ENCODE measurements around the gene CAPN8.
A peak's percentile ranks its signal among the peaks of the same experiment; 100 is the strongest.

CAPN8 gene

DNA sequence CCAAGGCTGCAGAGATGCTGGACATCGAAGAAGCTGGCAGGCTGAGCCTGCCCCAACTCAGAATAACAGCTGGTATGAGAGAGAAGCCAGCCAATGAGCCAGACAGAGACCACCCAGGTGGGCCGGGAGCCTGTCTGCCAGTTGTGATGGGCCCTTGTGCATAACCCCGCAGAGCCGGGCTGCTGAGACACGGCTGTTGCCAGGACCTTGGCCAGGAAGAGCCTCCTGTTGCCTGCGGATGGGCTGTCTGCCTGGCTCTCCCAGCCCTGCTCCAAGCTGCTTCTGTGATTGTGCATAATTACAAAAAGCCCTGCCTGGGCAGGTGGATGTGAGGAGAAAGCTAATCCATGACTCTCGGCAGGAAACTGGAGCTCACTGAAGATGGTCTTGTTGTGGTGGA, 126.5 kb downstream of the CAPN8 start:
- TF ChIP-seq, protein P1, sequence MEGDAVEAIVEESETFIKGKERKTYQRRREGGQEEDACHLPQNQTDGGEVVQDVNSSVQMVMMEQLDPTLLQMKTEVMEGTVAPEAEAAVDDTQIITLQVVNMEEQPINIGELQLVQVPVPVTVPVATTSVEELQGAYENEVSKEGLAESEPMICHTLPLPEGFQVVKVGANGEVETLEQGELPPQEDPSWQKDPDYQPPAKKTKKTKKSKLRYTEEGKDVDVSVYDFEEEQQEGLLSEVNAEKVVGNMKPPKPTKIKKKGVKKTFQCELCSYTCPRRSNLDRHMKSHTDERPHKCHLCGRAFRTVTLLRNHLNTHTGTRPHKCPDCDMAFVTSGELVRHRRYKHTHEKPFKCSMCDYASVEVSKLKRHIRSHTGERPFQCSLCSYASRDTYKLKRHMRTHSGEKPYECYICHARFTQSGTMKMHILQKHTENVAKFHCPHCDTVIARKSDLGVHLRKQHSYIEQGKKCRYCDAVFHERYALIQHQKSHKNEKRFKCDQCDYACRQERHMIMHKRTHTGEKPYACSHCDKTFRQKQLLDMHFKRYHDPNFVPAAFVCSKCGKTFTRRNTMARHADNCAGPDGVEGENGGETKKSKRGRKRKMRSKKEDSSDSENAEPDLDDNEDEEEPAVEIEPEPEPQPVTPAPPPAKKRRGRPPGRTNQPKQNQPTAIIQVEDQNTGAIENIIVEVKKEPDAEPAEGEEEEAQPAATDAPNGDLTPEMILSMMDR (IDR thresholded peaks at IDR 0.05; ENCODE audit: low read length, missing control alignments), result no peak
- no peak for DNase-seq (ENCODE audit: low read depth)
- H3K4me3 ChIP-seq (replicated peaks; ENCODE audit: low read depth, low read length), result no peak overlapping the region

DNA sequence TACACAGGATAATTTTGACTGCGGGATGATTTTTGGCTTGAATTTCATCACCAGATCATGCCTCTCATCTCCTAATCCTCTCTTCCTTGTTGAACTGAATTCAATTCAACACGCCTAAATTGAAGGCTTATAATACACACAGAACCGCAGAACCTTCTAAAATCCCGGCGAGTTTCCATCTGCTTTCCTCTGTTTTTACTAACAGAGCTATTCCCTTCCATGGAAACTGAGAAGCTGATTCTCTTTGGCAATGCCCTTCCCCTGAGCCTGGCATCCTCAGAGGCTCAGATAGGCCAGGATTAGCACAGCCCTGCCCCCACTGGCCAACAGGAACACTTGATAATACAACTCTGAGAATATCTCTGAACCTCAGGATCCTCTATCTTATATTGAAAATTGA, 130.2 kb downstream of the CAPN8 start:
- no peak for DNase-seq (ENCODE audit: low read depth)
- H3K4me3 ChIP-seq (replicated peaks; ENCODE audit: low read depth, low read length), result no peak overlapping the region
- TF ChIP-seq, protein P1 (IDR thresholded peaks at IDR 0.05; ENCODE audit: low read length, missing control alignments), result no peak

DNA sequence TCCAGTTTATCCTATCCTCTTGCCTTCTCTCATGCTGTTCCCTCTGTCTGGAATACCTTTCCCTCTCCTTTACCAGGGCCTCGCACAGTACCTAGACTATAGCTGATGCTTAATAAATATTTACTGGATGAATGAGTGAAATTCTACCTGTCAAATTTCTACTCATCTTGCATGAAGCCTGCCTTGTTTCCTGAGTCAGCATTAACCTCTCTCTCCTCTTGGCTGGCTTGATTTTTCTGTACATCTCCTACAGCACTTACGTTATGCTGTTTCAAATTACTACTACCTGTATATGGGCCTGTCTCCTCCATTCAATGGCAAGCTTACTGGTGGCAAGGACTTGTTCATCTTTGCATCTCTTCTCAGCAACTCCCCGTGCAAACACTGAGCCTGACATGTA, 130.8 kb downstream of the CAPN8 start:
- DNase-seq (ENCODE audit: low read depth), result no peak
- no peak overlapping the region for H3K4me3 ChIP-seq (replicated peaks; ENCODE audit: low read depth, low read length)
- TF ChIP-seq, protein P1 (IDR thresholded peaks at IDR 0.05; ENCODE audit: low read length, missing control alignments), result no peak

DNA sequence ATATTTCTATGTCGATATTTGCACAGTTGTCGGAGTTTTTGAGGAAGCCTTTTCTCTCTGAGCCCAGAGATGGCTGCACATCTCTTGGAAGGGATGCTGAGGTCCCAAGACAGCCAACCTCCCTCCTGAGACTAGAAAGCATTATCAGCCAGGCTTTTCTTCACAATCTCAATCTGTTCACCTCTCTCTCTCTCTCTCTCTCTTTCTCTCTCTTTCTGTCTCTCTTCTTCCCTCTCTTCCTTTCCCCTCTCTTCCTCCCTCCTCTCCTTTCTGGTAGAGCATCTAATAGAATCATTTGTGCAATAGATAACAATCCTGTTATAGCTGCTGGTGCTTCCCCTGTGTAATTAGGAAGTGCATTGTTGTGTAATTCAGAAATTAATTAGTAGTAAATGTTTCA, 131.8 kb downstream of the CAPN8 start:
- no peak overlapping the region for H3K4me3 ChIP-seq (replicated peaks; ENCODE audit: low read depth, low read length)
- TF ChIP-seq, protein P1 (IDR thresholded peaks at IDR 0.05; ENCODE audit: low read length, missing control alignments), result no peak
- DNase-seq (ENCODE audit: low read depth), result no peak

DNA sequence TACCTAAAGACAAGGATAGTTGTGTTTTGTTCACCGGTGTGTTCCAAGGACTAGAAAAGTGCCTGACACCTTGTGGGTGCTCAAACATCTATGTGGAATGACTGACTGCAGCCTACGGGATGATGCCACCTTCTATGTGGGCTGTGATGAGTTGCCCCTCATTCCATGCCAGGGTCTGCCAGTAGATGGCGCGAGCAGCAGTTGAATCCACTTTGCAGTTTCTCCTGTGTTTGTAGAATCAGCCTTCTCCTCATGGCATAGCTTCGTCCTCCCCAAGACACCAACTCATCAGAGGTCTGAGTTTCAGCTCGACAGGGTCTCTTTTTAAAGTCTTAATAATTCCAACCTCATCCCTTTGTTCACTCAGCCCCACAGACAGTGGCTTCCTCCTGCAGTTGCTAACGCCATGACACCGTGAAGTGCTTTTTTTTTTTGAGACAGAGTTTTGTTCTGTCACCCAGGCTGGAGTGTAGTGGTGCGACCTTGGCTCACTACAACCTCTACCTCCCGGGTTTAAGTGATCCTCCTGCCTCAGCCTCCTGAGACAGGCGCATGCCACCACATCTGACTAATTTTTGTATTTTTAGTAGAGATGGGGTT, 133.7 kb downstream of the CAPN8 start:
- TF ChIP-seq, protein P1 (IDR thresholded peaks at IDR 0.05; ENCODE audit: low read length, missing control alignments), result peak; percentile 79
- no peak overlapping the region for H3K4me3 ChIP-seq (replicated peaks; ENCODE audit: low read depth, low read length)
- DNase-seq (ENCODE audit: low read depth), result peak; percentile 44

DNA sequence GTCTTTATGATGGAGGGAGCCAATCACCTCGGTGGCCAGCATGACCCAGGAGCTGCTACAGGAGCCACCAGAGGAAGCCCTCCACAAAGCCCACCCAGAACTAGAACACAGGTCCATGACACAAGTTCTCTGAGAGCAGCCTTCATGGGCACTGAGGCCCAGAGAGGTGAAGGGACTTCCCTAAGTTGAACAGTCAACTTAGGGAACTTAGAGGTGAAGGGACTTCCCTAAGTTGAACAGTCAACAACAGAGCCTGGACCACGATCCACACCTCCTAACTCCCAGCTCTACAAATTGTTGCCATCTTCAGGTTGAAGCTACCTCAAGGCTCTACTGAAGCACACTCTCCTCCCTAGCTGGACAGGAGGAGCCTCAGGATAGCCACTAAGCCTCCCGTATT, 139.5 kb downstream of the CAPN8 start:
- TF ChIP-seq, protein P1 (IDR thresholded peaks at IDR 0.05; ENCODE audit: low read length, missing control alignments), result no peak
- H3K4me3 ChIP-seq (replicated peaks; ENCODE audit: low read depth, low read length), result no peak overlapping the region
- DNase-seq (ENCODE audit: low read depth), result no peak

DNA sequence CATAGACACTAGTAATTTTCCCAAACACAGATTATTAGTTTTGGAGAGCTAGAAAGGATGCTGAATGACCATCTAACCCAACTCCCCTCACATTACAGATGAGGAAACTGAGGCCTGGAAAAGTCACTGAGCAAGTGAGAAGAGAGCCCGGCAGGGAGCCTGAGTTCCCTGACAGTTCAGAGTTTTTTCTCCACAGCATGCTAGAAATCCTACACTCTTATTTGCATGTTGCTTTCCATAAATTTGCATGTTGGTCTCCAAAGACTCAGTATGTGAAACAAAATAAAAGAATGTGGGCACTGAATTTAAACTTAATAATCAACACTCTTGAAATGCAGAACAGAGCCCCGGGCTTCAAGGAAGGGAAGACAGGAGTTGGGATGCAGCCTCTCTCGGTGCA, 140.0 kb downstream of the CAPN8 start:
- TF ChIP-seq, protein P1 (IDR thresholded peaks at IDR 0.05; ENCODE audit: low read length, missing control alignments), result no peak
- H3K4me3 ChIP-seq (replicated peaks; ENCODE audit: low read depth, low read length), result no peak overlapping the region
- no peak for DNase-seq (ENCODE audit: low read depth)
